Ishikawa (cell line): ENCODE results near the gene PRKCB.

ENCODE experiments used
- CREB1 ChIP-seq: IDR thresholded peaks from 2 replicates; pipeline ENCODE4 v1.6.1; 2012; ENCODE audit warnings: low read depth
- EGR1 ChIP-seq: IDR thresholded peaks from 2 replicates; pipeline ENCODE4 v1.6.1; 2012
- NFIC ChIP-seq: IDR thresholded peaks from 2 replicates; pipeline ENCODE4 v1.6.1; 2012
- RAD21 ChIP-seq: IDR thresholded peaks from 2 replicates; pipeline ENCODE4 v1.6.1; 2012; ENCODE audit warnings: low read depth
- TAF1 ChIP-seq: IDR thresholded peaks from 2 replicates; pipeline ENCODE4 v1.6.1; 2012; ENCODE audit warnings: low read depth, mild to moderate bottlenecking
- TCF12 ChIP-seq: IDR thresholded peaks from 2 replicates; pipeline ENCODE4 v1.6.1; 2012; ENCODE audit warnings: low read depth
- TEAD4 ChIP-seq: IDR thresholded peaks from 2 replicates; pipeline ENCODE4 v1.6.1; 2012
- YY1 ChIP-seq: IDR thresholded peaks from 2 replicates; pipeline ENCODE4 v1.6.1; 2012; ENCODE audit warnings: low read depth
- TF ChIP-seq, protein P1 (sequence below): IDR thresholded peaks from 2 replicates; pipeline ENCODE4 v1.6.1; 2012; ENCODE audit warnings: low read depth, mild to moderate bottlenecking
- TF ChIP-seq, protein P2 (sequence below): IDR thresholded peaks from 2 replicates; pipeline ENCODE4 v1.6.1; 2012

DNA sequence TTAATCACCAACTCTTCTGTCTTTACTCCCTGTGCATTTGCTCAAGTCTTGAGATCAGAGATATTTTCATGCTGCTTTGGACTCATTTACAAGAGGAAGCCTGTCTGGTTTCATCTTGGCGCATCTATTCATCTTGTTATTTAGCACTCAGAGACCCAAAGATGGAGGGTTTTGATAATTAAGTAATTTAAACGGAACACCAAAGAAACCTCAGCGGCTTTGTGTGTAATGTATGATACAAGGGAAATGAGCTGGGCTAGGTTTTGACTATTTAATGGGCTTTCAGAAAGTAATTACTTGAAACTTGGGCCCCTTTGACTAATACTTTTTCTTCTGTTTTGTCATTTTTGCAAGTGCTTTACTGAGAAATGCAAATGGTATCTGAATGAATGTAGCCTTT lies 354.2 kb downstream of the PRKCB start:
- TF ChIP-seq YY1 = no peak
- TF ChIP-seq TAF1 = no peak
- TF ChIP-seq TCF12 = no peak
- no peak for TF ChIP-seq RAD21
- TF ChIP-seq, protein P1, sequence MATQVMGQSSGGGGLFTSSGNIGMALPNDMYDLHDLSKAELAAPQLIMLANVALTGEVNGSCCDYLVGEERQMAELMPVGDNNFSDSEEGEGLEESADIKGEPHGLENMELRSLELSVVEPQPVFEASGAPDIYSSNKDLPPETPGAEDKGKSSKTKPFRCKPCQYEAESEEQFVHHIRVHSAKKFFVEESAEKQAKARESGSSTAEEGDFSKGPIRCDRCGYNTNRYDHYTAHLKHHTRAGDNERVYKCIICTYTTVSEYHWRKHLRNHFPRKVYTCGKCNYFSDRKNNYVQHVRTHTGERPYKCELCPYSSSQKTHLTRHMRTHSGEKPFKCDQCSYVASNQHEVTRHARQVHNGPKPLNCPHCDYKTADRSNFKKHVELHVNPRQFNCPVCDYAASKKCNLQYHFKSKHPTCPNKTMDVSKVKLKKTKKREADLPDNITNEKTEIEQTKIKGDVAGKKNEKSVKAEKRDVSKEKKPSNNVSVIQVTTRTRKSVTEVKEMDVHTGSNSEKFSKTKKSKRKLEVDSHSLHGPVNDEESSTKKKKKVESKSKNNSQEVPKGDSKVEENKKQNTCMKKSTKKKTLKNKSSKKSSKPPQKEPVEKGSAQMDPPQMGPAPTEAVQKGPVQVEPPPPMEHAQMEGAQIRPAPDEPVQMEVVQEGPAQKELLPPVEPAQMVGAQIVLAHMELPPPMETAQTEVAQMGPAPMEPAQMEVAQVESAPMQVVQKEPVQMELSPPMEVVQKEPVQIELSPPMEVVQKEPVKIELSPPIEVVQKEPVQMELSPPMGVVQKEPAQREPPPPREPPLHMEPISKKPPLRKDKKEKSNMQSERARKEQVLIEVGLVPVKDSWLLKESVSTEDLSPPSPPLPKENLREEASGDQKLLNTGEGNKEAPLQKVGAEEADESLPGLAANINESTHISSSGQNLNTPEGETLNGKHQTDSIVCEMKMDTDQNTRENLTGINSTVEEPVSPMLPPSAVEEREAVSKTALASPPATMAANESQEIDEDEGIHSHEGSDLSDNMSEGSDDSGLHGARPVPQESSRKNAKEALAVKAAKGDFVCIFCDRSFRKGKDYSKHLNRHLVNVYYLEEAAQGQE = no peak
- TF ChIP-seq, protein P2, sequence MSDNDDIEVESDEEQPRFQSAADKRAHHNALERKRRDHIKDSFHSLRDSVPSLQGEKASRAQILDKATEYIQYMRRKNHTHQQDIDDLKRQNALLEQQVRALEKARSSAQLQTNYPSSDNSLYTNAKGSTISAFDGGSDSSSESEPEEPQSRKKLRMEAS = no peak
- no peak for TF ChIP-seq NFIC
- no peak for TF ChIP-seq TEAD4
- TF ChIP-seq EGR1 = no peak
- TF ChIP-seq CREB1 = no peak
